Cardiac muscle cell (in vitro differentiated cells and primary cell): Measurements from ENCODE around the gene NUBP2. TPM values are rescaled to one million over a fixed set of nuclear protein-coding genes. Genes with fewer than 3 reads are reported as not detected.

ENCODE experiments used
- DNase-seq, 2 donors: peaks; one replicate each; pipeline versions ENCODE4 v3.0.0 to v3.0.0-alpha.2; 2010 to 2017; ENCODE audit warnings: low read depth in 1 of 2, low spot score in 1 of 2
- H3K27ac ChIP-seq: fragments of 200-600 bp; sonication (generic); 2 replicates; pipeline ENCODE4 v1.5.1; 2016
- H3K27me3 ChIP-seq: fragments of 200-600 bp; sonication (generic); 2 replicates; pipeline ENCODE4 v1.6.0; 2016; ENCODE audit warnings: control low read depth
- H3K36me3 ChIP-seq: fragments of 200-600 bp; sonication (generic); 2 replicates; pipeline ENCODE4 v1.5.1; 2016; ENCODE audit warnings: control low read depth
- H3K4me1 ChIP-seq: fragments of 200-600 bp; sonication (generic); 2 replicates; pipeline ENCODE4 v1.8.1; 2017; ENCODE audit warnings: low read depth, mild to moderate bottlenecking, mixed run types
- H3K4me3 ChIP-seq: fragments of 200-600 bp; sonication (generic); 2 replicates; pipeline ENCODE4 v1.5.1; 2016; ENCODE audit warnings: mild to moderate bottlenecking
- H3K9me3 ChIP-seq: fragments of 200-600 bp; sonication (generic); 2 replicates; pipeline ENCODE4 v1.5.1; 2017; ENCODE audit warnings: low read depth, mild to moderate bottlenecking, control low read depth
- polyA plus RNA-seq: library from polyadenylated mRNA; unstranded; fragments of >200 nt; fragmentation: Nextera tagmentation; extraction: Ambion mirVana; gene quantifications from 2 replicates; pipeline ENCODE4 v1.2.1, GENCODE V29; 2016
- total RNA-seq: library from RNA; depleted of rRNA; stranded (reverse); fragments of >200 nt; gene quantifications from 2 replicates; pipeline ENCODE4 v1.2.3, GENCODE V29; 2016
- TF ChIP-seq, protein P1 (sequence below): IDR thresholded peaks from 2 replicates; pipeline ENCODE4 v1.5.1; 2012; ENCODE audit warnings: low read depth, mild to moderate bottlenecking, low read length

Gene NUBP2
- total and polyA plus RNA-seq, 2 experiments from 2014 or later: 138 to 151 TPM

DNA sequence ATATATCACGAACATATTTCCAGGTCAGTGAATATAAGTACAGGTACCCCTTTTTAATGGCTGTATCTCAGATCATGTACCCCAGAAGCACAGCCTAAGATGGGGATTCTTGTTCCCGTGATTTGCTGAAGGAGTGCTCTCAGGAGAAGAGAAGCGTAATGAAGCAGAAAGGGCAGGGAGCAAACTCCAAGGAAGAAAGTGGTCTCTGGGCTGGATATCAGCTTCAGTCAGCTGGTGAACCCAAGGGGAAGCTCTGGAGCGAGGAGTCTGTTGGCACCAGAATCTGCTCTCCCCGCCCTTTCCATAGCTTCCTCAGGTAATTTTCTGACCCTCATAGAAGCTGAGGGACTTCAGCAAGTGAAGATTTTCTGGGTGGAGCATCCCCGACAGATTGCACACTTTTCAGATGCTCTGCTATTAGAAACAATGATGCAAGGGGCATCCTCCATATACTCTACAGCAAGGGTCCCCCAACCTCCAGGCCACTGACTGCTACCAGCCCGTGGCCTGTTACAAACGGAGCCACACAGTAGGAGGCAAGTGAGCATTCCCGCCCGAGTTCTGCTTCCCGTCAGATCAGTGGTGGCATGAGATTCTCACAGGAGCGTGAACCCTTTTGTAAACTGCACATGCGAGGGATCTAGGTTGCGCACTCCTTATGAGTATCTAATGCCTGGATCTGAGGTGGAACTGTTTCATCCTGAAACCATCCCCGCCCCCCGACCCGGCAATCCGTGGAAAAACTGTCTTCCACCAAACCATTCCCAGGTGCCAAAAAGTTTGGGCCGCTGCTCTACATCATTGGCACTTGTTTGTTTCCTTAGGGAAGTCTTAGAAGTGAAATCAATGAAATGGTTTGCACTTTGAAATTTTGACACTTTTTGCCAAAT, 48.7 kb downstream of the NUBP2 start:
- Histone ChIP-seq H3K36me3 (no peaks in the 10 kb centered on the region), H3K9me3 (no peaks in the 10 kb centered on the region), H3K27ac (no peak overlapping the region), H3K4me1 (peaks cover 14% of the 10 kb centered on the region), H3K4me3 (no peak overlapping the region), H3K27me3 (no peaks in the 10 kb centered on the region)
- TF ChIP-seq, protein P1, sequence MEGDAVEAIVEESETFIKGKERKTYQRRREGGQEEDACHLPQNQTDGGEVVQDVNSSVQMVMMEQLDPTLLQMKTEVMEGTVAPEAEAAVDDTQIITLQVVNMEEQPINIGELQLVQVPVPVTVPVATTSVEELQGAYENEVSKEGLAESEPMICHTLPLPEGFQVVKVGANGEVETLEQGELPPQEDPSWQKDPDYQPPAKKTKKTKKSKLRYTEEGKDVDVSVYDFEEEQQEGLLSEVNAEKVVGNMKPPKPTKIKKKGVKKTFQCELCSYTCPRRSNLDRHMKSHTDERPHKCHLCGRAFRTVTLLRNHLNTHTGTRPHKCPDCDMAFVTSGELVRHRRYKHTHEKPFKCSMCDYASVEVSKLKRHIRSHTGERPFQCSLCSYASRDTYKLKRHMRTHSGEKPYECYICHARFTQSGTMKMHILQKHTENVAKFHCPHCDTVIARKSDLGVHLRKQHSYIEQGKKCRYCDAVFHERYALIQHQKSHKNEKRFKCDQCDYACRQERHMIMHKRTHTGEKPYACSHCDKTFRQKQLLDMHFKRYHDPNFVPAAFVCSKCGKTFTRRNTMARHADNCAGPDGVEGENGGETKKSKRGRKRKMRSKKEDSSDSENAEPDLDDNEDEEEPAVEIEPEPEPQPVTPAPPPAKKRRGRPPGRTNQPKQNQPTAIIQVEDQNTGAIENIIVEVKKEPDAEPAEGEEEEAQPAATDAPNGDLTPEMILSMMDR: no peak
- no peak for DNase-seq

DNA sequence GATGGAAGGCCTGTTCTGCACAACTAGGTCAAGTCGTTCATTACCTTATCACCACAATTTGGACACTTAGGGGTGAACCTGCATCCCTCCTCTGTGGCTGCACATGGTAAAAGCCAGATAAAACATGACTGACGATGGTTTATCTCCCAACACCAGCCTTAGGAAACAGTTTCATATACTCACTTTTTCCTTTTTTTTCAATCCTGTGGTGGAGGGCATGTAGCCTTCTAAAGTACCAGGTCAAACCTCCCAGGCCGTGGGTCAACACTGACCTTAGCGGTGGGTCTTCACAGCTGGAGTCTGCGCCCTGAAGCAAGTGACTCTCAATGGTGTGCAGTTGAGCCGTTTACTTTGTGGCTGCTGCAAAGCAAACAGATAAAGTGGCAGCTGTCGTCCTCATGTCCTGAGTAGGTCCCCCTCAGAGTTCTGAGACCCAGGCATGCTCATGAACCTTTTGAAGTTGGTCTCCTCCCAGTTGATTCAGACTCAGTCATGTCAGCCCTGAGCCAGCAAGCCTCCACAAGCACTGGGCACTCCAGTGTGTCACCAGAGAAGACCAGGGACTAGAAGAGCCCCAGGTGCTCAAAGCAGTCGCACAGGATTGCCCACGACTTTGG, 50.2 kb downstream of the NUBP2 start:
- TF ChIP-seq, protein P1: no peak
- no peaks in the 10 kb centered on the region for H3K36me3 ChIP-seq
- no peaks in the 10 kb centered on the region for H3K9me3 ChIP-seq
- no peaks in the 10 kb centered on the region for H3K27me3 ChIP-seq
- no peak for DNase-seq
- H3K4me1 ChIP-seq: peaks cover 11% of the 10 kb centered on the region
- H3K4me3 ChIP-seq: no peak overlapping the region
- no peak overlapping the region for H3K27ac ChIP-seq

DNA sequence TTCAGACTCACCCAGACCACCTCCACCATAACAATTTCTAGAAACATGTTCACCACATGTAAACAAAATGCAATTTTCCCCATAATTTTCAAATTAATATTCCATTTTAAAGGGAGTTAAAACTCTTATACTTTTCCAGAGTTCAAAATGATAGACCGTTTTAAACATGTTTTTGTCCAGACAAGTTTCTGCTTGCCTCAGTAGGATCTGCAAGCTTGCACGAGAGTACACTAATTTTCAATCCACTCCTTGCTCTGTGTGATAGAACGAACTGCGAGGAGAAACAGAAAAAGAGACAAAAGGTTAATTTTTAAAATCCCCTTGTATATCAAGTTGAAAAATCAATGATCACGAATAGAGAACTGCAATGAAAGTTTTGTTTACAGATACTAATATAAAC, 51.3 kb downstream of the NUBP2 start:
- Histone ChIP-seq H3K27ac (no peak overlapping the region), H3K27me3 (no peaks in the 10 kb centered on the region), H3K4me3 (no peak overlapping the region), H3K9me3 (no peaks in the 10 kb centered on the region), H3K4me1 (peaks cover under 1% of the 10 kb centered on the region), H3K36me3 (no peaks in the 10 kb centered on the region)
- TF ChIP-seq, protein P1: no peak
- no peak for DNase-seq

Other genes starting within 250 kb of the NUBP2 start
- gene TMEM204, start 249.3 kb upstream of the NUBP2 start, total RNA-seq: 0.39 and 0.83 TPM in 2 replicates
- gene TMEM204, start 249.3 kb upstream of the NUBP2 start, polyA plus RNA-seq: 0.44 and 1.6 TPM in 2 replicates
- 40.4 and 48.9 TPM in 2 replicates for gene IFT140, start 170.9 kb upstream of the NUBP2 start, total RNA-seq
- gene IFT140, start 170.9 kb upstream of the NUBP2 start, polyA plus RNA-seq: 23.8 and 31.9 TPM in 2 replicates
- 13.1 and 15.3 TPM in 2 replicates for gene CRAMP1, start 170.6 kb upstream of the NUBP2 start, total RNA-seq
- 7.7 and 10.3 TPM in 2 replicates for gene CRAMP1, start 170.6 kb upstream of the NUBP2 start, polyA plus RNA-seq
- gene JPT2, start 104.7 kb upstream of the NUBP2 start, total RNA-seq: 34.5 and 45.1 TPM in 2 replicates
- 10.0 and 10.6 TPM in 2 replicates for gene JPT2, start 104.7 kb upstream of the NUBP2 start, polyA plus RNA-seq
- gene MAPK8IP3, start 76.8 kb upstream of the NUBP2 start, total RNA-seq: 109 and 127 TPM in 2 replicates
- 57.1 and 75.2 TPM in 2 replicates for gene MAPK8IP3, start 76.8 kb upstream of the NUBP2 start, polyA plus RNA-seq
- gene NME3, start 11.4 kb upstream of the NUBP2 start, total RNA-seq: 72.2 and 106 TPM in 2 replicates
- gene NME3, start 11.4 kb upstream of the NUBP2 start, polyA plus RNA-seq: 76.9 and 112 TPM in 2 replicates
- gene EME2, start 10.2 kb upstream of the NUBP2 start, total RNA-seq: 19.3 and 42.7 TPM in 2 replicates
- 13.2 and 18.7 TPM in 2 replicates for gene EME2, start 10.2 kb upstream of the NUBP2 start, polyA plus RNA-seq
- 188 and 195 TPM in 2 replicates for gene MRPS34, start 9.8 kb upstream of the NUBP2 start, total RNA-seq
- gene MRPS34, start 9.8 kb upstream of the NUBP2 start, polyA plus RNA-seq: 164 and 172 TPM in 2 replicates
- 90.5 and 101 TPM in 2 replicates for gene SPSB3, start 389 bp upstream of the NUBP2 start, total RNA-seq
- 81.4 and 96.4 TPM in 2 replicates for gene SPSB3, start 389 bp upstream of the NUBP2 start, polyA plus RNA-seq
- 1.2 and 2.1 TPM in 2 replicates for gene IGFALS, start 10.7 kb downstream of the NUBP2 start, total RNA-seq
- gene IGFALS, start 10.7 kb downstream of the NUBP2 start, polyA plus RNA-seq: 1.3 TPM in 1 of 2 replicates, not detected in the other
- gene HAGH, start 43.9 kb downstream of the NUBP2 start, total RNA-seq: 219 and 341 TPM in 2 replicates
- gene HAGH, start 43.9 kb downstream of the NUBP2 start, polyA plus RNA-seq: 163 and 169 TPM in 2 replicates
- 73.5 and 129 TPM in 2 replicates for gene FAHD1, start 44.2 kb downstream of the NUBP2 start, total RNA-seq
- 48.0 and 55.3 TPM in 2 replicates for gene FAHD1, start 44.2 kb downstream of the NUBP2 start, polyA plus RNA-seq
- gene MEIOB, start 89.2 kb downstream of the NUBP2 start, total RNA-seq: 2.0 TPM in 1 of 2 replicates, not detected in the other
- gene MEIOB, start 89.2 kb downstream of the NUBP2 start, polyA plus RNA-seq: 1.3 TPM in 1 of 2 replicates, not detected in the other
- not detected in 2 replicates for gene HS3ST6, start 135.5 kb downstream of the NUBP2 start, total RNA-seq
- gene HS3ST6, start 135.5 kb downstream of the NUBP2 start, polyA plus RNA-seq: not detected in 2 replicates
- 13.6 and 22.4 TPM in 2 replicates for gene MSRB1, start 160.2 kb downstream of the NUBP2 start, total RNA-seq
- gene MSRB1, start 160.2 kb downstream of the NUBP2 start, polyA plus RNA-seq: 27.8 and 35.1 TPM in 2 replicates
- not detected in 2 replicates for gene RPL3L, start 171.7 kb downstream of the NUBP2 start, total RNA-seq
- 0.07 and 0.28 TPM in 2 replicates for gene RPL3L, start 171.7 kb downstream of the NUBP2 start, polyA plus RNA-seq
- 291 and 575 TPM in 2 replicates for gene NDUFB10, start 176.6 kb downstream of the NUBP2 start, total RNA-seq
- 485 and 518 TPM in 2 replicates for gene NDUFB10, start 176.6 kb downstream of the NUBP2 start, polyA plus RNA-seq
- 2,958 and 3,550 TPM in 2 replicates for gene RPS2, start 181.9 kb downstream of the NUBP2 start, total RNA-seq
- 2,155 and 2,484 TPM in 2 replicates for gene RPS2, start 181.9 kb downstream of the NUBP2 start, polyA plus RNA-seq
- gene RNF151, start 183.9 kb downstream of the NUBP2 start, total RNA-seq: 0.21 TPM in 1 of 2 replicates, not detected in the other
- gene RNF151, start 183.9 kb downstream of the NUBP2 start, polyA plus RNA-seq: 0.38 and 0.54 TPM in 2 replicates
- gene TBL3, start 189.1 kb downstream of the NUBP2 start, total RNA-seq: 72.4 and 94.7 TPM in 2 replicates
- 67.3 and 82.9 TPM in 2 replicates for gene TBL3, start 189.1 kb downstream of the NUBP2 start, polyA plus RNA-seq
- 0.25 and 1.3 TPM in 2 replicates for gene NOXO1, start 198.5 kb downstream of the NUBP2 start, total RNA-seq
- gene NOXO1, start 198.5 kb downstream of the NUBP2 start, polyA plus RNA-seq: 0.80 and 1.2 TPM in 2 replicates
- 52.8 and 53.5 TPM in 2 replicates for gene GFER, start 201.2 kb downstream of the NUBP2 start, total RNA-seq
- 43.8 and 46.9 TPM in 2 replicates for gene GFER, start 201.2 kb downstream of the NUBP2 start, polyA plus RNA-seq
- 27.2 and 28.5 TPM in 2 replicates for gene SYNGR3, start 207.0 kb downstream of the NUBP2 start, total RNA-seq
- gene SYNGR3, start 207.0 kb downstream of the NUBP2 start, polyA plus RNA-seq: 21.8 and 27.1 TPM in 2 replicates
- 35.6 and 50.4 TPM in 2 replicates for gene ZNF598, start 226.9 kb downstream of the NUBP2 start, total RNA-seq
- 28.8 and 34.5 TPM in 2 replicates for gene ZNF598, start 226.9 kb downstream of the NUBP2 start, polyA plus RNA-seq
- gene NPW, start 236.8 kb downstream of the NUBP2 start, total RNA-seq: 3.3 and 16.2 TPM in 2 replicates
- gene NPW, start 236.8 kb downstream of the NUBP2 start, polyA plus RNA-seq: 13.4 and 38.6 TPM in 2 replicates
- 33.0 and 34.7 TPM in 2 replicates for gene NHERF2, start 243.9 kb downstream of the NUBP2 start, total RNA-seq
- 37.4 and 50.7 TPM in 2 replicates for gene NHERF2, start 243.9 kb downstream of the NUBP2 start, polyA plus RNA-seq